Left lung (tissue), 10 donors: ENCODE results near the gene NCOA1. TPM values are rescaled to one million over a fixed set of nuclear protein-coding genes. Genes with fewer than 3 reads are reported as not detected.

Source experiments
- ATAC-seq: fragments of 200-7000 bp; cut with Tn5 transposase; one replicate; pipeline ENCODE4 v1.9.1; 2020; ENCODE audit warnings: moderate library complexity
- DNase-seq, 4 donors: peaks; one replicate each; pipeline ENCODE4 v3.0.0-alpha.2; 2013 to 2020
- H3K27ac ChIP-seq, 2 donors: fragments of 200-600 bp; sonication (generic) in 1 of 2; one replicate each; pipeline versions ENCODE4 v1.5.0 to v1.8.0; 2020 to 2021
- H3K27me3 ChIP-seq, 2 donors: fragments of 200-600 bp; sonication (generic) in 1 of 2; one replicate each; pipeline versions ENCODE4 v1.5.0 to v1.8.0; 2020 to 2021
- H3K36me3 ChIP-seq, 2 donors: fragments of 200-600 bp; sonication (generic) in 1 of 2; one replicate each; pipeline versions ENCODE4 v1.5.0 to v1.8.0; 2020 to 2021
- H3K4me1 ChIP-seq, 2 donors: fragments of 200-600 bp; one replicate each; pipeline ENCODE4 v1.8.0; 2021
- H3K4me3 ChIP-seq, 2 donors: fragments of 200-600 bp; sonication (generic) in 1 of 2; one replicate each; pipeline versions ENCODE4 v1.5.0 to v1.8.0; 2020 to 2021; ENCODE audit warnings: mild to moderate bottlenecking in 1 of 2
- H3K9me3 ChIP-seq, 2 donors: fragments of 200-600 bp; sonication (generic) in 1 of 2; one replicate each; pipeline versions ENCODE4 v1.5.0 to v1.8.0; 2020 to 2021
- CTCF ChIP-seq, 2 donors: fragments of 200-600 bp; sonication (generic) in 1 of 2; IDR thresholded peaks; one replicate each; pipeline versions ENCODE4 v1.5.0 to v1.8.0; 2021; ENCODE audit warnings: antibody characterized with exemption in 2 of 2
- intact Hi-C, 2 donors: fragments of 100-400 bp; cut with DNase I; formaldehyde crosslinking; loops; one replicate each; pipeline versions ENCODE4 v1.11.2 to v1.14.2; 2022
- polyA plus RNA-seq, 6 donors: library from polyadenylated mRNA; unstranded; fragments of 120-200 nt; gene quantifications; one replicate each; pipeline ENCODE4 v1.2.1, GENCODE V29; 2013; ENCODE audit not compliant: insufficient read length in 6 of 6
- total RNA-seq, 2 donors: library from RNA; stranded (reverse); fragmentation: NEBNext Ultra II Directional; extraction: Animal tissue kit (Norgen Biotek cat#: 25700); gene quantifications; one replicate each; pipeline ENCODE4 v1.2.1, GENCODE V29; 2021
- donor health status: DM: no; HTN: yes; CAD: no.
- donor health status: DM: no; HTN: no; CAD: no.

The NCOA1 gene
- total and polyA plus RNA-seq, 8 donors: 32.6 to 65.3 (median 59.7) TPM

GRCh38 chr2:24702800-24703199 lies 211.7 kb downstream of the NCOA1 start:
- DNase-seq (no peak), ATAC-seq (no peak)
- H3K4me3 ChIP-seq: no peak overlapping the region
- H3K36me3 ChIP-seq: peaks cover 0 to 24% of the 10 kb centered on the region in 2 donors
- H3K27ac ChIP-seq: no peak overlapping the region
- no peaks in the 10 kb centered on the region for H3K9me3 ChIP-seq
- intact Hi-C loops: no loop called here
- H3K4me1 ChIP-seq: no peaks in the 10 kb centered on the region
- TF ChIP-seq CTCF (IDR thresholded peaks at IDR 0.05): no peak
- H3K27me3 ChIP-seq: no peaks in the 10 kb centered on the region

- Histone ChIP-seq H3K4me3 (no peak overlapping the region), H3K27ac (no peak overlapping the region), H3K9me3 (no peaks in the 10 kb centered on the region), H3K4me1 (no peaks in the 10 kb centered on the region), H3K27me3 (no peaks in the 10 kb centered on the region), H3K36me3 (peaks cover 0 to 23% of the 10 kb centered on the region in 2 donors)
- DNase-seq (no peak), ATAC-seq (no peak)
- TF ChIP-seq CTCF (IDR thresholded peaks at IDR 0.05): no peak
- intact Hi-C loops: no loop called here
These were observed 213.6 kb downstream of the NCOA1 start for GRCh38 chr2:24704692-24705091.

GRCh38 chr2:24707143-24707542 lies 216.1 kb downstream of the NCOA1 start:
- no peaks in the 10 kb centered on the region for H3K9me3 ChIP-seq
- no peak overlapping the region for H3K4me3 ChIP-seq
- H3K4me1 ChIP-seq: no peaks in the 10 kb centered on the region
- H3K27ac ChIP-seq: no peak overlapping the region
- no peak for DNase-seq
- H3K36me3 ChIP-seq: peaks cover 0 to 42% of the 10 kb centered on the region in 2 donors
- no peaks in the 10 kb centered on the region for H3K27me3 ChIP-seq
- ATAC-seq: no peak
- no peak for TF ChIP-seq CTCF (IDR thresholded peaks at IDR 0.05)
- intact Hi-C loops: no loop called here

DNA sequence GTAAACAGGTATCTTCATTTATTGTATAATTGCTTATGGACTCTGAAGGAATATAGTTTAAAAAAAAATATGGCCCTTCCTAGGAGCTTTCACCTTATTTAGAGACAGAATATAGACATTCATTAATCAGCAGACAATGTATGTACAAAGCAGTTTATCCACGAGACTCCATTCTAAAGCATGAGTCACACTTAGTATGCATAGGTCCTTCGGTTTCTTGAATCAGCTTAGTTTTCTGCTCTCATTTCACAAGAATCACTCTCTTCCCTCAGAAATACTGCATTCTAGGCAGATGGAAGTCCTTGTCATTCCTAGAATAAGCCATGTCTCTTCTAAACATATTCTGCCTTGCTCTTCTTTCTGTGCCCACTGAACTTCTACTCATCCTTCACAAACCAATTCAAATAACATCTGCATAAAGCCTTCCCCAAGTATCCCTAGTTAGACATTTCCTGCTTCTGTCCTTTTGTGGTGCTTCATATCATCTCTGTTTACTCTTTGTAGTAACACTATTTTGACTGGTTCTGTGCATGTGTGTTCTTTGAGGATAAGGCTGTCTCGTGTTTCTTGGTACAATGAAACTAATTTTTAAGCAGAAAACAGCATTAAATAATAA lies 217.6 kb downstream of the NCOA1 start:
- intact Hi-C loops: no loop called here
- no peak for DNase-seq
- no peaks in the 10 kb centered on the region for H3K27me3 ChIP-seq

GRCh38 chr2:24710806-24711205 lies 219.8 kb downstream of the NCOA1 start:
- no peaks in the 10 kb centered on the region for H3K9me3 ChIP-seq
- no peak for TF ChIP-seq CTCF (IDR thresholded peaks at IDR 0.05)
- H3K27me3 ChIP-seq: no peaks in the 10 kb centered on the region
- no peak overlapping the region for H3K27ac ChIP-seq
- H3K4me1 ChIP-seq: no peaks in the 10 kb centered on the region
- no peak for DNase-seq
- H3K36me3 ChIP-seq: peaks cover 0 to 59% of the 10 kb centered on the region in 2 donors
- intact Hi-C loops: no loop called here
- no peak for ATAC-seq
- no peak overlapping the region for H3K4me3 ChIP-seq

More for the DNA sequence above, 217.6 kb downstream of the NCOA1 start:
- Histone ChIP-seq H3K4me1 (no peaks in the 10 kb centered on the region), H3K4me3 (no peak overlapping the region), H3K27ac (no peak overlapping the region), H3K36me3 (peaks cover 0 to 54% of the 10 kb centered on the region in 2 donors), H3K9me3 (no peaks in the 10 kb centered on the region)
- ATAC-seq: no peak
- TF ChIP-seq CTCF (IDR thresholded peaks at IDR 0.05): no peak
